Measurements from ENCODE around the gene RBBP6. TPM values are rescaled to one million over a fixed set of nuclear protein-coding genes. Genes with fewer than 3 reads are reported as not detected.

Gene RBBP6
- total RNA-seq, 1 donor from 2014 or later: 76.1 TPM

GRCh38 chr16:24544640-24545039, 5.3 kb downstream of the RBBP6 start:
- H3K4me1 Mint-ChIP-seq (ENCODE audit: low read depth): peaks cover 24% of the 10 kb centered on the region
- no peak overlapping the region for H3K4me3 Mint-ChIP-seq (ENCODE audit: low read depth)
- peaks cover 20% of the 10 kb centered on the region for H3K36me3 Mint-ChIP-seq (ENCODE audit: insufficient read depth)
- no peak for TF ChIP-seq CTCF (IDR thresholded peaks at IDR 0.05; ENCODE audit: unreplicated experiment)
- DNase-seq (ENCODE audit: low spot score, unreplicated experiment): no peak
- peak overlapping the region; percentile 7 for H3K27ac Mint-ChIP-seq
- H3K9me3 Mint-ChIP-seq (ENCODE audit: low read depth): no peaks in the 10 kb centered on the region
- H3K27me3 Mint-ChIP-seq: no peaks in the 10 kb centered on the region

- H3K27me3 Mint-ChIP-seq: no peaks in the 10 kb centered on the region
Measured at GRCh38 chr16:24550295-24550694, 10.9 kb downstream of the RBBP6 start.

GRCh38 chr16:24552705-24553246, 13.4 kb downstream of the RBBP6 start:
- no peak for DNase-seq (ENCODE audit: low spot score, unreplicated experiment)
- no peaks in the 10 kb centered on the region for H3K27me3 Mint-ChIP-seq
- H3K27ac Mint-ChIP-seq: peak overlapping the region; percentile 51
- H3K4me1 Mint-ChIP-seq (ENCODE audit: low read depth): peaks cover 11% of the 10 kb centered on the region
- no peak for TF ChIP-seq CTCF (IDR thresholded peaks at IDR 0.05; ENCODE audit: unreplicated experiment)
- H3K9me3 Mint-ChIP-seq (ENCODE audit: low read depth): no peaks in the 10 kb centered on the region
- H3K4me3 Mint-ChIP-seq (ENCODE audit: low read depth): no peak overlapping the region
- H3K36me3 Mint-ChIP-seq (ENCODE audit: insufficient read depth): peaks cover 25% of the 10 kb centered on the region

More at GRCh38 chr16:24550295-24550694, 10.9 kb downstream of the RBBP6 start:
- peaks cover 9% of the 10 kb centered on the region for H3K4me1 Mint-ChIP-seq (ENCODE audit: low read depth)
- H3K4me3 Mint-ChIP-seq (ENCODE audit: low read depth): no peak overlapping the region
- no peaks in the 10 kb centered on the region for H3K9me3 Mint-ChIP-seq (ENCODE audit: low read depth)
- H3K36me3 Mint-ChIP-seq (ENCODE audit: insufficient read depth): peaks cover 27% of the 10 kb centered on the region
- H3K27ac Mint-ChIP-seq: no peak overlapping the region
- no peak for DNase-seq (ENCODE audit: low spot score, unreplicated experiment)
- no peak for TF ChIP-seq CTCF (IDR thresholded peaks at IDR 0.05; ENCODE audit: unreplicated experiment)

GRCh38 chr16:24553983-24554382, 14.6 kb downstream of the RBBP6 start:
- Mint-ChIP-seq H3K4me3 (ENCODE audit: low read depth) (no peak overlapping the region), H3K4me1 (ENCODE audit: low read depth) (peaks cover 16% of the 10 kb centered on the region), H3K27ac (no peak overlapping the region), H3K27me3 (no peaks in the 10 kb centered on the region), H3K36me3 (ENCODE audit: insufficient read depth) (peaks cover 24% of the 10 kb centered on the region), H3K9me3 (ENCODE audit: low read depth) (no peaks in the 10 kb centered on the region)
- TF ChIP-seq CTCF (IDR thresholded peaks at IDR 0.05; ENCODE audit: unreplicated experiment): no peak
- DNase-seq (ENCODE audit: low spot score, unreplicated experiment): no peak

- no peak for DNase-seq (ENCODE audit: low spot score, unreplicated experiment)
- Mint-ChIP-seq H3K9me3 (ENCODE audit: low read depth) (no peaks in the 10 kb centered on the region), H3K4me1 (ENCODE audit: low read depth) (peaks cover 16% of the 10 kb centered on the region), H3K4me3 (ENCODE audit: low read depth) (no peak overlapping the region), H3K36me3 (ENCODE audit: insufficient read depth) (peaks cover 21% of the 10 kb centered on the region), H3K27ac (peak overlapping the region; percentile 16), H3K27me3 (no peaks in the 10 kb centered on the region)
- no peak for TF ChIP-seq CTCF (IDR thresholded peaks at IDR 0.05; ENCODE audit: unreplicated experiment)
Measured at GRCh38 chr16:24555346-24555872, 16.0 kb downstream of the RBBP6 start.

Data from progenitor cell of endocrine pancreas (in vitro differentiated cells).